HK-2 (cell line): ENCODE data around the gene XPO6.
"Not testable (repeated sequence)": the region's sequence is repeated elsewhere in the genome, so short reads cannot be mapped to it uniquely, and the experiment has no call there.

Source experiments
- DNase-seq: peaks from one replicate; pipeline ENCODE4 v3.0.0-alpha.2; 2018; ENCODE audit not compliant: unreplicated experiment

Gene XPO6

DNA sequence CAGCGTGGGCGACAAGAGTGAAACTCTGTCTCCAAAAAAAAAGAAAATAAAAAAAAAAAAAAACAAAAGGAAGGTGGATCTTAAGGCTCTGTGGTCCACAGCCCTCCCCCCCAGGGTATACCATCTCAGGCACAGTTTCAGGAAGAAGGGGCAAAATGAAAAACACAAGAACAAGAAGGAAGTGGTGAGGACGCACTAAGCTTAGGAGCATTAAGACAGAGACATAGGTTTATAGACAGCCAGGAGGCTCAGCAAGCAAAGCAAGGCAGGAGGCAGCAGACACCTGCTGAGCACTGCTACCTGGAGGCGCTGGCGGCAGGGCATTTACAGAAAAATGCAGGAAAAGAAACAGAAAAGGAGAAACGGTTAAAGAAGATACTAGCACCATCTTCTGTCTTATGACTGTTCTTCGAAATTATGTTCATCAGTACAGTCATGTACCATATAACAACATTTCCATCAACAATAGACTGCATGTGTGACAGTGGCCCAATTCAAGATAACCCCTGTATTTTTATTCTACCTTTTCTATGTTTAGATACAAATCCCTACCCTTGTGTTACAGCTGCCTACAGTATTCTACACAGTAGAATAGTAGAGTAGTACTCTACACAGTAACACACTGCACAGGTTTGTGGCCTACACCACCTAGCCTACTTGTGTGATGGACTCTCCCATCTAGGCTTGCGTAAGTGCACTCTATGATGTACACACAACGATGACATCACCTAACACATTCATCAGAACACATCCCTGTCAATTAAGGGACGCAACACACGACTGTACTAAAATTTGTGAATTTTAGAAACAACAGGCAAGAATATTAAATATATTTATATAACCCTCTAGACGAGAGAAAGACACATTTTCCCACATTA lies 62.5 kb downstream of the XPO6 start:
- DNase-seq, result no peak

DNA sequence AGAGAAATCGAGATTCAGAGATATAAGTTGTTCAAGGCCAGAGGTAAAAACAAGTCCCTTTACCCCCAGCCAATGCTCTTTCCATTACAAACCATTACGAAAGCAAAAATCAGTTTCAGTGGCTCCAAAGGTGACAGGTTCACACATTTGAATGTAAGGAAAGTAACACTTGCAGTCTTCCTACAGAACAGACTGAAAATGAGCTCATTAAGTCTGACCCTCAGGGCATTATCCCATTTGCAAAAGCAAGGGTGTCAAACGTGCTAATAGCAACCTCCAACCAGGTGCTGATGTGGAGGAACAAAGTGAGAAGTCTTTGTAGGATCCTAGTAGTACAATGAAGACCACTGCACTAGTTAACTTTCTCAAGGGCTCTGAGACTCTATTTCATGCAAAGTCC lies 65.2 kb downstream of the XPO6 start:
- no peak for DNase-seq

DNA sequence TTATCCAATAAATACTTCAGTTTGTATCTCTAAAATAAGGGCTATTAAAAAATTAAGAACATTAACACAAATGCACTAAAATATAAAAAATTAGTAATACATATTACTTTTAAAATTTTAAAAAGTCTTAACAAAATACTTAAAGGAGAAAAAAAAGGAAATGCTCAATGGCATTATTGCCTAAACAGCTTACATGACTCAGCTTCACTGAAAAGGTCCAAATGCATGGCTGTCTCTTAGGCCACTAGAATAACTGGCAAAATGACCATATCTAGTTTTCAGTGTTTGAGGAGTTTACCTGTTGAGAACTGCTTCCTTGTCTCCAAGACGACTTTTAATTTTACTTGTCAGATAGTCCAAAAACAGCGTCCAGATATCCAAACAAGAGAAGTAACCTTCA lies 66.0 kb downstream of the XPO6 start:
- no peak for DNase-seq

DNA sequence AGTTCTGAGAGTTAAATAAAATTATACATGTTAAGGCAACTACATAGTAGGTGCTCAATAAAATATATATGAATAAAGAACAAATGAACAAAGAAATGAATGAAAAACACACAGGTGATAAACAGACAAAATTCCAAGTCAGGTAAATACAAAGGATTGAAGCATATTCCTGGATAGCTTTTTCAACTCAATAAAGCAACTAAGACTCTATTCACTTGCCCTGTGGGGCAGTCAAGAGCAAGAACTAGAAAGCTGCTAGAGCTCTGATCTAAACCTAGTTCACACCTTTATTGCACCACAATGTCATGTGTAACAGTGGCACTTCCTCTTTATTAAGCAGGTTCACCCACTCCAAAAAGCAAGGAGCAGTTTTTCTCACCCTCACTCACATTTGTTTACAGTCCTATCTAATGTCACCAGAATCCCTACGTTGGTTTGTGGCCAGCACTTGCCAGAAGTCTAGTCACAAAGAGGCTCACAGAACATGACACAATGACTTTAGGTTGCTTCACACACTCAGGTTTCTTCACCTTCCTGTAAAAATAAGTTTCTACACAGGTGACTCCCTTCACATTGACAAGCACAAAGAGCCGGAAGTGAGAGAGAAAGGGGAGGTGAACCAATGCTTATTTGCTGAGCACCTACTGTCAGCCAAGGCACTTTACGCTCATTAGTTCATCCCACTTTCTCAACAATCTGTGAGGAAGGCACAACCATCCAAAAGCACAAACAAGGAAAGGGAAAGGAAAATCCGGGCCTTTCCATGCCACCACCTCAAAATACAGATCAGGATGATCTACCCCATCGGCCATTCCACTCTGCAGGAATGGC lies 70.8 kb downstream of the XPO6 start:
- no peak for DNase-seq

DNA sequence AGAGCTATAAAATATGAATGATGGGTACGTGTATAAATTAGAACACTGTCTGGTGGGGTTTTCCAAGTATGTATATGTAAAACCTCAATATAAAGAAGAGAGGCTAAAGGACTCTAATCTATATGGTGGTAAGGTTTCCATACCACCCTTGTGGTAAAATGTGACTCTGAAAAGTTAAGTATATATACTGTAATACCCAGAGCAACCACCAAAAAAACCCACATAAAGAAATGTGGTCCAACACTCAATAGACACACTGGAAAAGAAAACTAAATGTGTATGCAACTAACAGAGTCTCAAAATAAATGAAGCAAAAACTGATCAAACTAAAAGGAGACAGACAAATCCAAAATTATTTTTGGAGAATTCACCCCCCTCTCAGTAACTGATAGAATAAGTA lies 72.2 kb downstream of the XPO6 start:
- DNase-seq, result no peak

DNA sequence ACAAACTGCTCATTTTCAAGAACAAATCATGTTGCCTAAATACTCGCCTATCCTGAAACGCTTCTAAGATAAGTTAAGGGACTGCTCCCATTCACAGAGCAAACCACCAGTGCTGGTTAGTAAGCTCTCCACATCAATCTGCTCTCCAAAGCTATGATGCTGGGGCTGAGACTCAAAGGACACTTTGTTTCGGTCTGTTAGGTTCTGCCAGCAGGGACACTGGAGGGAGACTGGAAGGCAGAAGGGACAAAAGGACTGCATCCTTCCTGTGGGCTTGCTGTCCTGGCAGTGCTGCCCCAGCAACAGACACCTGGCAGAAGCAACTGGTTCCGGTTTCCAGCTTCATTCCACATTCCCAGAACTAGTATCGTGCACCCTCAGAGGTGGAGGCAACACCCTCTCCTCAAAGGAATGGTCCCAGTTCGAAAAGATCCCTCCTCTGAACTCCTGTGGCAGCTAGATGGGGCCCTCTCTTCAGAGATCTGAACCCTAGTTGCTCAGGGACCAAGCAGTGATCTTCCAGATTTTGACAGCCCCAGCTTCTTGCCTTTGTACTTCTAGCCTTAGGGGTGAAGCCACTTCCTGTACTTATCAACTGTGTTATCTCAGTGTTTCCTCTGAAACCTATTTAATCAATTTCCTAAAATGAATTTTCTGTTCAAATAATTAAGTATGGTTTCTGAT lies 74.9 kb downstream of the XPO6 start:
- no peak for DNase-seq

DNA sequence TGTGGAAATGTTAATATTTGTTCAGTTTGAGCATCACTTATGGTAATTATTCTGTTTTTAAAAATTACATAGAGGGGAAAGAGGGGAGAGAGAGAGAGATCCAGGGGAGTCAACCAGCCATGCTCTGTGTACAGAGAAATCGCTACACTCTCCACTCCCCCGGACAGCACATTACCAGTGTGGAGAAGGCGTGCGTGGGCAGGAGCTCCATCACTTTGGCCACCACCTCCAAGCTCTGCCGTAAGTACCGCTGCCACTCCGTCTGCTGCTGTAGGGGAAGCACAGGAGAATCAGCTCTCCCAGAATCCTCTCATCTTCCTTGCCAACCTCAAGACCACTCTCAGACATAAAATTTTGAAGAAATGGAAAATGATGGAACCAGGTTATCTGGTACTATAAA lies 78.1 kb downstream of the XPO6 start:
- no peak for DNase-seq

DNA sequence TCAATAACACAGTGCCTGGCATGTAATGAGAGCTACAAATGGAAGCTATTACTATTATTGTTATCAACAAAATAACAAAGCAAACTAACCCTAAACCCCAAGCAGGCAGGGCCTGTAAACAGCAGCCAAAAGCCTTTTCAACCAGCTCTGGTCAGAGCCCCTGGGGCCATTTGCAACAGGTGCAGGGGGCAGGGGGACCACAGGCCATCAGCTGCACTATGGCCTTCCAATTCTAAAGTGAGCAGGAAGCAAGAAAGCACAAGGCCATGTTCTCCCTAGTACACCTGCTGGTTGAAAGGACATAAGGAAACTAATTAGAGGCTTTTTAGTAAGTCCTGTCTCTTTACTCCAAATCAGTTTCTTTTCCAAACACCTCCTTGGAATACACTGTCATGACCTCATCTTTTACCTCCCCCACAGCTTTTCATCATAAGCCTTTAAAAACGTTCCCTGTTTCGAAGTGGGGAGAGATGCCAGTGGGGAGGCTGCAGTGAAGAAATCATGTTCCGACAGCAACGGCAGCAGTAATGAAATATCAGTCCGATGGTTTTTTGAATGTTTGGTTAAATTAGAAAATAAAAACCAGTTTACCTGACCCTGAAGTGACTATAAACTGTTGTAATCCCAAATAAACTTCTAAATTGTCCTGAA lies 79.9 kb downstream of the XPO6 start:
- DNase-seq, result no peak

DNA sequence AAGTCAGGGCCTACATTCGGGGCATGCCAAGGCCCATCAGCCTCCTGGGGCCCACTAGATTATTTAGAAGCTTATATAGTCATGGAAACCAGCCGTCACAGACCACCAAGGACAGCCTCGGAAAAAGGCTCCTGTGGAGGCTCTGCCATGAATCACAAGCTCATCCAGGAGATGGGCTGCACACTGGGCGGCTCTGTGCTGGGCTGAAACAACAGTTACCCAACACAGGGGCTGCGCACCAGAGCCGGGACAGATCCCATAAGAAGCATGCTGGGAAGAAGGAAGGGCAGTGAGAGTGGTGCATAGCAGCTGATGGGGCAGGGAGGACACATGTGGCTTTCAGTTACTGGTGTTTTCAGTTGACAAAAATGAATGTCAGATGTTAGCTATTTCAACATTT lies 80.6 kb downstream of the XPO6 start:
- DNase-seq, result no peak

DNA sequence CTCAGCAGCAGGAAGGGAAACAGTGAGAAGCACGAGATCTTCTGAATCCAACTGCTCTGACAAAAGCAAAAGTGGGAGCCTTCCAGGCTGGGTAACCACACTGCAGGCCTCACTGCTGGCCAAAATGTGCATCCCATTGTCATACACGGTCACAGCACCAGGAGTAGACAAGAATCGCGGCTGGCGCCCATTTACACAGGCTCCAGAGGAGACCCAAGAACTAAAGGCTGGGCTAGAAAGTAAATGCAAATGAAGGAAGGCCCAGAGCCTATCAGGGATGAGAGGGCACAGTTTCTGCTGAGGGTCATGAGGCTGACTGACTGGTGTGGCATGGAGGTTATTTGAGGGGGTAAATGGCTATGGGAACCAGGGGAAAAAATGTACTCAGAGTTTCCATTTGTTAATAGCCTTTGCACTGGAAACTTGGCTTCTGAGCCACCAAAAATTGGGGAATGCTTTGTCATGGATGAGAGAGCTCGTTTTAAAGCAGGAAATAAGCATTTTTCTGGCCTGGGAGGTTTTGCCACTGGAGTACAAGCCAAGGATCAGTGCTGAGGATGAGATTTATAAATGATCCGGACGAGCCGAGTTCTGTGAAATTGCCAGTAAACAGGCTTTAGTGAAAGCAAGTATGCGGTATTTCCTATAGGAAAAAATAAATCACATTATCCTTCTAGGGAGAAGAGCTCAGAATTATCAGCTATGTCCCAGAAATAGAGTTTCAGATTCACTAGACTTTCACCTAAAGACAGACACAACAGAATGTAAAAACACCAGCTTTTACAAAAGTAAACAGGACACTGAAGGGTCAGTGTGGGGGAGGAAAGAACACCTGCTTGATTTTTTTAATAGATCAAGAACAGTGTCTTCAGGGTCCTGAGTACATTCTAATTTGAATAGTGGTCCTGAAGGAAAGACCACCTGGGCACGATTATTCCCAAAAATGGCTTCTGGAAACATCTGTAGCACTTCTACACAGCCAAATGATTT lies 81.4 kb downstream of the XPO6 start:
- DNase-seq, result no peak

DNA sequence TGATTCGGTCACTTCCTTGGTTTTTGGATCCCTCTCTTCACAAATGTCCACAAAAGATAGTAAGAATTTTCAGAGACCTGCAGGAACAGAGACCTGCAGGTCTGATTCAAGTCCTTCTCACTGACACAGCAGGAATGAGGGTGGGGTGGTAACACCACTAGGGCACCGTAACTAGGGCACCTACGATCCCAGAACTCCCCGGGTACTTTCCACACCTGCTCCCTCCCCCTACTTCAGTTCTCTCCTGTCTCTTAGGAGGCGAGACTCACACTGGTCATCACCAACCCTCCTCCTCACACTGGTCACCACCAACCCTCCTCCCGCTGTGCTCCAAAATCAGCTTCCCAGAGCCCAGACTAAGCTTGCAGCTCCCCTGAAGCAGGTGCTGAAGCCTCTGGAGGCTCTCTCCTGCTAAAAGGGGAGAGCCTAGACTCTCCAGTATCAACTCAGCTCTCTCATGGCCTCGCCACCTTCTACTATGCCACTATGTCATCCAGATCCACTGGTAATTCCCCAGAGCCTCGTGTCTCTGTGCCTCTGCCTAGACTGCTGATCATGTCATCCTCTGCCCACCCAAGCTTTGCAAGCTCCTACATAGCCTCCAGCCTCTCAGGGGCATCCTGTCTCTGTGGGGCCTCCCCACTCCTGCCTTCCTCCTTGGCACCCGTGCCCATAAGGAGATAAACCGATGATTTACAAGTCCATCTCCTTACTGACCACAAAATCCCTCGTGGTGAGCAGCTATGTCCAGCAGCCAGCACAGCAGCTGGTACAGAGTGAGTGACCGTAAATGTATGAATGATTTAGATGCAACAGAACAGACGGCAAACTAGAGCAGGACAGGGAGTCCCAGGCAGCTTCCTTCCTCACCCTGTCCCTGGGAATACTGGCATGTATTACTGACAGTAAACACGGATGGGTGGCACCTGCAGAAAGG lies 84.8 kb downstream of the XPO6 start:
- DNase-seq, result no peak

DNA sequence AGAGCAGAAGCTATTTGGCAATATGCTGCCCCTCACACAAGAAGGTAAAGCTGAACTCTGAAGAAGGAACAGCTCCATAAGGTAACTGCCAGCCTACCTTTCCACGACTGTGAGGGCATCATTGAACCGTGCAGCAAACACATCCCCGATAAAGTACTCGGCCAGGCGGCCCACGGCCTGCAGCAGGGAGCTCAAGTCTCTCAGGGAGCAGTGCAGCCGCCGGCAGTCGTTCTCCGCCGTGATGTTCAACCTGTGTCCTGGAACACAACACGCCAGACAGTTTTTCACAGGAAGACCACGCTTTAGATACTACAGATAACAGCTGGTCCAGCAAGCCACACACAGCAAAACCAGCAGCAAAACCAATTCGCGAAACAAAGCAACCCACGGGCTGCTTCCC lies 86.2 kb downstream of the XPO6 start:
- DNase-seq, result no peak

DNA sequence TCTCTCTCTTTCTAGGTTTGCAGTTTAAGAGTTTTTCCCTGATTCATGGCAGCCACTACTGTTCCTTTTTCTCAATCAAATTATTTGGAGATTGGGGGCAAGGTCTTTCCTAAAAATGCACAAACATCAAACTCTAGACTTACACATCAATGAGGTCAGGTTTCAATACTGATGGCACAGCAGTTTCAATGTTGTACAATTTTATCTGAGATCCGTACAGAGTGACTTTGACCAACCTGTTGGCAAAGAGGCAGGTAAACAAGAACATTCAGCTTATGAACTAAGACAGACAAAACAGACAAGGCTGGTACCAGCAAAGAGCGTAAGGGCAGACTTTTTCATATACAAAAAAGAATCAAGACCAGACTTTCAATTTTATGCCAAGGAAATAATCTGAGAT lies 90.2 kb downstream of the XPO6 start:
- DNase-seq, result no peak

DNA sequence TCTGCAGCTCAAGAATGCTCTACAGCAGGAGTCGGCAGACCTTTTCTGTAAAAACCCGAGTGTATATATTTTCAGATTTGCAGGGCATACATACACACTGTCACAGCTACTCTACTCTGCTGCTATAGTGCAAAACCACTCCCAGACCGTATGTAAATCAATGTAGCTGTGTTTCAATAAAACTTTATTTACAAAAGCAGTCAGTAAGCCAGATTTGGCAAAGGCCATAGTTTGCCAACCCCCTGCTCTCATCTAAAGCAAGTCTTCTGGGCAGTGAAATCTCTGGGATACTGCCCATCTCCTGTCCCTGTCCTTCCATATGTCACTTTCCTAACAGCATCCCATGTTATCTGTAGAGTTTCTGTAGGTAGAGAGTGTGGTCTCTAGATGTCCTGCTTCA lies 91.0 kb downstream of the XPO6 start:
- DNase-seq, result no peak

DNA sequence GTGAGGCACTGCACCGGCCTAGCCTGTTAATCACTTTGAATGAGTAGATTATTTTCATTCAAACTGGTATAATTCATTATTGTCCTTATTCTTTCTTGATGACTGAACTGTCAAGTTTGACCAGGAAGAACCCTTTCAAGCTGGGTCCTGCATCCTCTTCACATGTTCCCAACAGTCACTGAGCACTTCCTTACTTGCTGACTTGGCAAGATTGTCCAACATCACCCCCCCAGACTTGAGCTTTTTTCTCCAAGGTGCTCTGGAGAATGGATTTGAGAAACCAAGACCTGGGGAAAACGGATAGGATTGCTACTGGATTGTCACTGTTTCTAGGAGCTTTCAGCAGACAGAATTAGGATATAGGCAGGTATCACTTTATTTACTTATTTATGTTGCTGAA lies 93.1 kb downstream of the XPO6 start:
- DNase-seq, result no peak

DNA sequence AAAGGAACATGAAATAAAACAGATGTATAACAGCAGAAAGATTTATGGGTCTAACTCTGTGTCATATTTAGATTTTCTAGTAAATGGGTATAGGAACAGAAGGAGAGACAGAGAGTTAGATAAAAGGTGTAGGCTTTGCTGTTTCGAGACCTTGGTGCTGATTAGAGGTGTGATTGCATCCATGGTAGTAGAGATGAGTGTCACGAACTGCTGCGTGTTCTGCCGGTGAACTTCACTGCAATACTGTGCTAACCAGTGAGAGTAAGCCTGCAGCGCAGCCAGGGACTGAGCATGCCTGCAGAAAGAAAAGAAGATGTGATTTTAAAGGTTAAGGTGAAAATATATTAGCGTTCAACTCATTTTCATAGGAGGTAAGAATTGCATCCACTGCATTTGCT lies 94.6 kb downstream of the XPO6 start:
- no peak for DNase-seq

DNA sequence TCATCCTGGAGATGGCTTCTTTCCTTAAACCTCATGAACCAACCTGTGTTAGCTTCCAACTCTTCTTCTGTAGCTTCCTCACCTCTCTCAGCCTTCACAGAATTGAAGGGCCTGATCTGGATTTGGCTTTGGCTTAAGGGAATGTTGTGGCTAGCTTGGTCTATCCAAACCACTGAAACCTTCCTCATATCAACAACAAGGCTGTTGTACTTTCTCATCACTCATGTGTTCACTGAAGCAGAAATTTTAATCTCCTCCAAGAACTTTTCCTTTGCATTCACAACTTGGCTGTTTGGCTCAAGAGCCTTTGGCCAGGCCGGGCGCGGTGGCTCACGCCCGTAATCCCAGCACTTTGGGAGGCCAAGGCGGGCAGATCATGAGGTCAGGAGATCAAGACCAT lies 95.9 kb downstream of the XPO6 start:
- not testable (repeated sequence) for DNase-seq

DNA sequence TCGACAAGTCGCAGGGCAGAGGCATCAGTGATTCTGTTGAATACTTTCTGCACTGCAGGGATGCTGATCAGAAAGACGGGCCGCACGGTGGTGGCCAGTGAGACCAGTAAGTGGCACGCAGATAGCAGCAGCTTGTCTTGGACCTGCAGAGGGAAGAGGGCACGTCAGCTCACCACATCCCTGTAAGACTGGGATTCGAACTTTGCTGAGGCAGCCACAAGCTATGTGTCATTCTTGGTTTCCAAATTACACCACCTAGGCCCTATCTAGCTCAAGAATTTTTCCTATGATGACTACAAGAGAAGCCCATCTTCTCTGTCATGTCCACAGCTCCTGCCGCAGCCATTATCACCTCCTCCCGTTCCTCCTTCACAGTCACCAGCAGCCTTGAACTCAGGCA lies 98.9 kb downstream of the XPO6 start:
- DNase-seq, result no peak

DNA sequence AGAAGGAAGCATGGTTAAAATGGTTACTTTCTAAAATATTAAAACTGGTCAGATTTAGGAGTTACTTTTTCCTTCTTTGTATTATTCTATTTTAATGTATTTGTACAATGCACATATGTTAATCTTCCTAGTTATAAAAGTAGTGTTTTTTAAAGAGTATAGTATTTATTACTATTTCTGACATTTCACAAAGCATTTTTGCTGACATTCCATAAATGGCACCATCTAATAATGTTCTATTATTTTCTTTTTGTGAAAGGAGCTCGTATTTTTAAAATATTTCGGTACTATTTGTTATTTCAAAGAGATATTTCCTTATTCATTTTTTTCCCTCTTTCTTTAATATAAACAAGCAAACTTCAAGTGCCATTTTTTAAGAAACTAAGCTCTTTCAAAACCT lies 100.8 kb downstream of the XPO6 start:
- no peak for DNase-seq

DNA sequence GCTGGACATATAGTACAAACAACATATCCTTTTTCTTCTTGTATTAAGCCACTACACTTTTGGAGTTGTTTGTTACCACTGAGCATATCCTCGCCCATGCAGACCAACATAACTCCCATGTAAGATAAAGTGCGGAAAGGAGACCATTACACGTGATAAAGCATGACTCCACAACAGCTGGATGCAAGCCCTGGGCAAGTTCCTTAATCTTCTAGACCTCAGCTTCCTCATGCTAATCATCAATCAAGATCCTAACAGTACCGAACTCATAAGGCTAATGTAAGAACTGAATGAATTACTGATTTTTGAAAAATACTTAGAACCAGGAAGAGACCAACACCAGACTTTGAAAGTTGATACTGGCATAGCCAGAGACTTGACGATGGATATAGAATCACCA lies 101.3 kb downstream of the XPO6 start:
- DNase-seq, result no peak
